ENCODE measurements around the gene OSMR.

GRCh38 chr5:38944282-38944681 is 98.5 kb downstream of the OSMR start:
- TF ChIP-seq CTCF (conservative IDR thresholded peaks at IDR 0.05), result no peak
- no peak for TF ChIP-seq ZFX (IDR thresholded peaks at IDR 0.05)

Measured in C4-2B (cell line).